ENCODE measurements around the gene TAS1R3.
A peak's percentile ranks its signal among the peaks of the same experiment; 100 is the strongest.

Gene TAS1R3

DNA sequence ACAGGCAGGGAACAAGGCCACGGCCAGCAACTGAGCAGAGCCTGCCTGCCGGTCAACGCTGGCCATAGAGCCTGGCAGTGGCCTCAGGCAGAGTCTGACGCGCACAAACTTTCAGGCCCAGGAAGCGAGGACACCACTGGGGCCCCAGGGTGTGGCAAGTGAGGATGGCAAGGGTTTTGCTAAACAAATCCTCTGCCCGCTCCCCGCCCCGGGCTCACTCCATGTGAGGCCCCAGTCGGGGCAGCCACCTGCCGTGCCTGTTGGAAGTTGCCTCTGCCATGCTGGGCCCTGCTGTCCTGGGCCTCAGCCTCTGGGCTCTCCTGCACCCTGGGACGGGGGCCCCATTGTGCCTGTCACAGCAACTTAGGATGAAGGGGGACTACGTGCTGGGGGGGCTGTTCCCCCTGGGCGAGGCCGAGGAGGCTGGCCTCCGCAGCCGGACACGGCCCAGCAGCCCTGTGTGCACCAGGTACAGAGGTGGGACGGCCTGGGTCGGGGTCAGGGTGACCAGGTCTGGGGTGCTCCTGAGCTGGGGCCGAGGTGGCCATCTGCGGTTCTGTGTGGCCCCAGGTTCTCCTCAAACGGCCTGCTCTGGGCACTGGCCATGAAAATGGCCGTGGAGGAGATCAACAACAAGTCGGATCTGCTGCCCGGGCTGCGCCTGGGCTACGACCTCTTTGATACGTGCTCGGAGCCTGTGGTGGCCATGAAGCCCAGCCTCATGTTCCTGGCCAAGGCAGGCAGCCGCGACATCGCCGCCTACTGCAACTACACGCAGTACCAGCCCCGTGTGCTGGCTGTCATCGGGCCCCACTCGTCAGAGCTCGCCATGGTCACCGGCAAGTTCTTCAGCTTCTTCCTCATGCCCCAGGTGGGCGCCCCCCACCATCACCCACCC lies at the start of gene TAS1R3:
TAS1R3 (plus strand) TSS at position 213 of the 898 bp plus-strand sequence; CDS start at position 279, 66 bp downstream.
- peak in 1 of 2 experiments; percentile 34 for DNase-seq

DNA sequence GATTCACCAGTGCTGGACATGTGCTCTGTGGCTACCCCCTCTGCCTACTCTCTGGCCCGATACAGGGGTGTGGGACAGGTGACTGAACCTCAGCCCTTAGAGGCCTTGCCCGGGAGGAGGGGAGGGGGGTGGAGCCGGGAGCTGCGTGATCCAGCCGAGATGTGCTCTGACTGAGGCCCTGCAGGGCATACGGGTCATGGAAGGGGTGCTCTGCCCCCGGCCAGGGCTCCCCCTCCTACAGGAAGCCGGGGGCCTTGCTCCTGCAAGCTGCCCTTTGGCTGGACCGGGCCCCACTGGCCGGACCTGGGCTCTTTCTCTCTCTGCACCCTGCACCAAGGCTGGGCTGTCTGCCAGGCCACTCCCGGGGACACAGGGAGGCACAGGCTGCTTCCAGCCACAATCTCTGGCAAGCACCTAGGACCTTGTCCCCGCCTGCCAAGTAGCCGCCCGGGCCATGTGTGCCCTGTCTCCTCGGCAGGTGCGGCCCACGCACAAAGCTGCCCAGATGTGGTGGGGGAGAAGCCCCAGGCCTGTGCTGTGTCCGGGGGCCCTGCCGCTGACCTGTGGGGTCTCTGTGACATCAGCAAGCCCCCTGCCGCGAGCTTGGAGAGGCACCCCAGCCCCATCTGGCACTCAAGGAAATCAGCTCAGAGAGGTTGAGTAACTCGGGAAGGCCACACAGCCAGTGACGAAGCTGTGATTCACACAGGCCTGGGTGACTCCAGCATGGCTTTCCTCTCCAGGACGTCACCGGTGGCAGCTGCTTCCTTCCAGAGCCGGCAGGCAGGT lies 49.4 kb upstream of the TAS1R3 start:
- peak; percentile 46 to 73 for DNase-seq

DNA sequence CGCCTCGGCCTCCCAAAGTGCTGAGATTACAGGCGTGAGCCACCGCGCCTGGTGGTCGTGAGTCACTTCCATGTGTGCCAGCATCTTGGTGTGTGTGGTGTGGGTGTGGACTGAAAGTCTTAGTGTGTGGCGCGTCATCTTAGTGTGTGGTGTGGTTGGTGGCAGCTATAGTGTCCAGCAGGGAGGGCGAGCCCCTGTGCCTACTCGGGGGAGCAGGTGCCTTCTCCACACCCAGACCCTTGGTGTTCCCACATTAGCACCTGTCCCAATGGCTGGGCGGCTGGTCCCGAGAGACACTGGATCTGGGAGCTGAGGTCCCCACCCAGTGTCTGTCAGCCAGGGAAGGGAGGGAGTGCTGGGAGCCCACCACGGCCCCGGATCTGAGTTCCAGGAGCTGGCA lies 48.1 kb upstream of the TAS1R3 start:
- DNase-seq, result no peak

DNA sequence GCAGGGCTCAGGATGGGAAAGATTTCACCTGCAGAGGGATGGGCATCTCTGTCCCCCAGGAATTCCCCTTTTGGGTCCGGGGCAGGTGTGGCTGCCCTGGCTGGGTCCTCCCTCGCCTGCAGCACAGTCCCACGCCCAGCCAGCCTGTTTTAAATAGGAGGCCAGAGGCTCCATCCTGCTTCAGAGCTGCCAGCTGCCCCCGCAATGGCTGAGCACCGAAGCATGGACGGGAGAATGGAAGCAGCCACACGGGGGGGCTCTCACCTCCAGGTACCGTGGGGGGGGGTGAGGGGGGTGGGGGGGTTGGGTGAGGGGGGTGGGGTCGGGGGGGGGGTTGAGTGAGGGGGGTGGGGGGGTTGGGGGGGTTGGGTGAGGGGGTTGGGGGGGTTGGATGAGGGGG lies 47.3 kb upstream of the TAS1R3 start:
- DNase-seq, result peak in 1 of 2 experiments; percentile 45

DNA sequence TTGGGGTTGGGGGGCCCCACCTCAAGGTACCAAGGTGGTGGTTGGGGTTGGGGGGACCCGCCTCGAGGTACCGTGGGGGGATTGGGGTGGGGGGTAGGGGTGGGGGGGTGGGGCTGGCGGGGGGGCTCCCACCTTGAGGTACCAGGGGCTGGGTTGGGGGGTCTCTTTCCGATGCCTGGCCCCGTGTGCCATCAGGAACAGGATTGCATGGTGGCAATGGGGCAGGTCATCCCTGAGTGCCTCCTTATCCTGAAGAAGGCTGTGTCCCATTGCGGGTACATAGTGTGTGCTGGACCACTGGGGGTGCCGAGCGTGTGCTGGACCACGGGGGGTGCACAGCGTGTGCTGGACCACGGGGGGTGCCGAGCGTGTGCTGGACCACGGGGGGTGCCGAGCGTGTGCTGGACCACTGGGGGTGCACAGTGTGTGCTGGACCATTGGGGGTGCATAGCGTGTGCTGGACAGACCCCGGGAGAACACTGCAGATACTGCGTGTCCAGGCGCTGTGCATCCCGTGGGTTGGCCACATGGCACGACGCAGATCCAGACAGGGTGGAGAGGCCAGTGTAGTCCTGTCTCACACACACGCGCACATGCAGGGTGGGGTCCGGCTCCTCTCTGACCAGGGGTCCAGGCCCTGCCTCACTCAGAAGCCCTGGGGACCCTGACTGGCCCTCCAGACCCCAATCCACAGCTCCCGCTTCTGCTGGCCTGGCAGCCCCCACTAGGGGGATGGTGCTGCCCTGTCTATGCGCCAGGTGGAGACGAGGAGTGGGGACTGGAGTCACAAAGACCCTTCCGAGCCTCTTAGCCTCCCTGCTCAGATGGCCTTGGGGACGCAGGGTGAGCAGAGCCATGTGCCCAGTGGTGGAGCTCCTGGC lies 46.6 kb upstream of the TAS1R3 start:
- DNase-seq, result no peak

DNA sequence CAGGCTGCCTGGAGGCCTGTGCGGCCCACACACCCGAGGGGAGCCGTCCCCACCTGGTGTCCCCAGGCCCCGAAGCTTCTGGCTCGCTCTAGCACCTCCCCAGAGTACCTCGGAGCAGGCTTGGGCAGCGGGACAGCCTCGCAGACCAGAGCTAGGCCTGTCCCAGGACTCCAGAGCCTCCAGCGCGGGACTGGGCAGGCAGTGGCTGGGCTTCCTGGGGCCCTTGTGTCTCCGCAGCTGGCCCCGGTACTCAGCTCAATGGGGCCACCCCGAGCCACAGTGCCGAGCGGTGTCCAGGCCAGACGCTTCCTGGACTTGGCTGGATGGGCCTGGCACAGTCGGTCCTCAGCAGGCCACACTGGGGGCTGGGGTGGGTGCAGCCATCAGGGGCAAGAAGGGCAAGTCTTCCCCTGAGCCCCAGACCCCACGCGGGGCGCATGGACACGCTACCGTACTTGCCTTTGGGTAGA lies 45.9 kb upstream of the TAS1R3 start:
- DNase-seq, result no peak

DNA sequence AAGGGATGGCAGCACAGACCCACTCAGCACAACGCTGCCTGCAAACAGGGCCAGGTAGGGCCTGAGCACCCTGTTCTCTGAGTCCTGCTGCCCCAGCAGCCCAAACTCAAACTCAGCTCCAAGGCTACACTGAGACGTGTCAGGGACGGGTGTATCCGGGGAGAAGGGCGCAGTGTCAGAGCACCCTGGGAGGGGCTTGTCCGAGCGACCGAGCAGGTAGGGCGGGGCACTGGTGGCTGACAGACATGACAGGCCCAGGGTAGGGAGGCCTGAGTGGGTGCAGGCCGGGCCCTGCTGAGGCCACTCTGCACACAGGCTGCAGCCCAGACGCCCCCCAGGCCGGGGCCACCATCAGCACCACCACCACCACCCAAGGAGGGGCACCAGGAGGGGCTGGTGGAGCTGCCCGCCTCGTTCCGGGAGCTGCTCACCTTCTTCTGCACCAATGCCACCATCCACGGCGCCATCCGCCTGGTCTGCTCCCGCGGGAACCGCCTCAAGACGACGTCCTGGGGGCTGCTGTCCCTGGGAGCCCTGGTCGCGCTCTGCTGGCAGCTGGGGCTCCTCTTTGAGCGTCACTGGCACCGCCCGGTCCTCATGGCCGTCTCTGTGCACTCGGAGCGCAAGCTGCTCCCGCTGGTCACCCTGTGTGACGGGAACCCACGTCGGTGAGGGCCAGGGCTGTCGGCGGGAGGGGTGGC lies 45.3 kb upstream of the TAS1R3 start:
- DNase-seq, result no peak

DNA sequence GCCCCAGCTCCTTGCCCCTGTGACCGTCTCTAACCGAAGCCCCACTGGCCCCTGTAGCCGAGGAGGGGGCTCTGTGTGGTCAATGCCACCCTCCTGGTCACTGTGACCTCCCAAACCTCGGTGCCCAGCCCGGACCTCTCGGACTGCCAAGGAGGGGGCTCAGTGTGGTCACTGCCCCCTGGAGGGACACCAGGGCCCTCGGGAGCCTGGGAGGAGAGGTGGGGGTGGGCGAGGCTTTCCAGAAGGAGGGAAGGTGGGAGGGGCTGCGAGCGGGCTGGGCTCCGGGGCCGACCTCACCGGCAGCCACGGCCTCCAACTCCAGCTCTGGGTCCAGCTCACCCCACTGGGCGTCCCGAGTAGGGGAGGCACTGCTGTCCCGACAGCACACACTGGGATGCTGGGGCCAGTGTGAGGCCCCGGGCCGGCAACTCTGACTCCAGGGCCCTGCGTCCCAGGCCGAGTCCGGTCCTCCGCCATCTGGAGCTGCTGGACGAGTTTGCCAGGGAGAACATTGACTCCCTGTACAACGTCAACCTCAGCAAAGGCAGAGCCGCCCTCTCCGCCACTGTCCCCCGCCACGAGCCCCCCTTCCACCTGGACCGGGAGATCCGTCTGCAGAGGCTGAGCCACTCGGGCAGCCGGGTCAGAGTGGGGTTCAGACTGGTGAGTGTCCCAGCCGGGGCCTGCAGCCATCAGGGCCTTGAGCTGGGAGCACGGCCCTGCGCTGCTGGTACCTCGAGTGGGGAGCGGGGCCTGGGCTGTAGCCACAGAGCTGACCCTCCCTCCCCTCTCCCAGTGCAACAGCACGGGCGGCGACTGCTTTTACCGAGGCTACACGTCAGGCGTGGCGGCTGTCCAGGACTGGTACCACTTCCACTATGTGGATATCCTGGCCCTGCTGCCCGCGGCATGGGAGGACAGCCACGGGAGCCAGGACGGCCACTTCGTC lies 44.5 kb upstream of the TAS1R3 start:
- no peak for DNase-seq

DNA sequence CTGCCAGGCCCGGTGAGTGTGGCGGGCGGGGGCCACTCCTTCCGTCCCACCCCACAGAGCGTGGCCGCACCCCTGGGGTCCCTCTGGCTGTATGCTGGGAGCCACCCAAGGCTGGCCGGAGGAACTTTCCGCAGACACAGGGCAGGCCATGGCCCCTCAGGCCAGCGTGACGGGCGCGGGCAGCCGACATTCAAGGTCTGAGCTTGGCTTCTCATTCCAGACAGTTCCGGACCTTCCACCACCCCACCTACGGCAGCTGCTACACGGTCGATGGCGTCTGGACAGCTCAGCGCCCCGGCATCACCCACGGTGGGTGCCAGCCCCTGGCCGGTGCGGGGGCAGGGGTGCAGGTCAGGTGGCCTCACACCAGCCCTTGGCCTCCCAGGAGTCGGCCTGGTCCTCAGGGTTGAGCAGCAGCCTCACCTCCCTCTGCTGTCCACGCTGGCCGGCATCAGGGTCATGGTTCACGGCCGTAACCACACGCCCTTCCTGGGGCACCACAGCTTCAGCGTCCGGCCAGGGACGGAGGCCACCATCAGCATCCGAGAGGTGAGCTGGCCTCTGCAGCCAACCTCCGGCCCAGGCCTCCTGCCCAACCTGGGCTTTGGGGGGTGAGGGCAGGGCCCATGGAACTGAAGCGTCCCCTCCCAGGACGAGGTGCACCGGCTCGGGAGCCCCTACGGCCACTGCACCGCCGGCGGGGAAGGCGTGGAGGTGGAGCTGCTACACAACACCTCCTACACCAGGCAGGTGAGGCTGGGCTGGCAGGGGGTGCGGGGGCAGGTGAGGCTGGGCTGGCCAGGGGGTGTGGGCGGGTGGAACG lies 43.6 kb upstream of the TAS1R3 start:
- DNase-seq, result no peak

DNA sequence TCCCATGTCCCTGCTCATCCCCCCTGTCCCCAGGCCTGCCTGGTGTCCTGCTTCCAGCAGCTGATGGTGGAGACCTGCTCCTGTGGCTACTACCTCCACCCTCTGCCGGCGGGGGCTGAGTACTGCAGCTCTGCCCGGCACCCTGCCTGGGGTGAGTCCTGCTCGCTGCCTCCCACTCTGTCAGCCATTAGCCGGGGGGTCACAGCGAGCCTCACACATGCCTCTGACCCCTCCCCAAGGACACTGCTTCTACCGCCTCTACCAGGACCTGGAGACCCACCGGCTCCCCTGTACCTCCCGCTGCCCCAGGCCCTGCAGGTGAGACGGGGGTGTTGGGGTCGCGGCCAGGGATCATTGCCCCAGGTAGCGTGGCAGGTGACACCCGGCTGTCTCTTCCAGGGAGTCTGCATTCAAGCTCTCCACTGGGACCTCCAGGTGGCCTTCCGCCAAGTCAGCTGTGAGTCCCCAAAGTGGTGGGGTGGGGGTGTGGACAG lies 40.8 kb upstream of the TAS1R3 start:
- DNase-seq, result peak in 1 of 2 experiments; percentile 45

DNA sequence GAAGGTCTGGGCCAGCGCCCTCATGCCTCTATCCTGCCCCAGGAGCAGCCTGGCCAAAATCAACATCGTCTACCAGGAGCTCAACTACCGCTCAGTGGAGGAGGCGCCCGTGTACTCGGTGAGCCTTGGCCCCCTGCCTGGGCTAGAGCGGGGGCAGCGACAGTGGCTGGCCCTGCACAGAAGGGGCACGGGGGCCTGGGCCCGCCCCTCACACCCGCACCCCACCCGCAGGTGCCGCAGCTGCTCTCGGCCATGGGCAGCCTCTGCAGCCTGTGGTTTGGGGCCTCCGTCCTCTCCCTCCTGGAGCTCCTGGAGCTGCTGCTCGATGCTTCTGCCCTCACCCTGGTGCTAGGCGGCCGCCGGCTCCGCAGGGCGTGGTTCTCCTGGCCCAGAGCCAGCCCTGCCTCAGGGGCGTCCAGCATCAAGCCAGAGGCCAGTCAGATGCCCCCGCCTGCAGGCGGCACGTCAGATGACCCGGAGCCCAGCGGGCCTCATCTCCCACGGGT lies 40.0 kb upstream of the TAS1R3 start:
- peak; percentile 23 to 40 for DNase-seq

DNA sequence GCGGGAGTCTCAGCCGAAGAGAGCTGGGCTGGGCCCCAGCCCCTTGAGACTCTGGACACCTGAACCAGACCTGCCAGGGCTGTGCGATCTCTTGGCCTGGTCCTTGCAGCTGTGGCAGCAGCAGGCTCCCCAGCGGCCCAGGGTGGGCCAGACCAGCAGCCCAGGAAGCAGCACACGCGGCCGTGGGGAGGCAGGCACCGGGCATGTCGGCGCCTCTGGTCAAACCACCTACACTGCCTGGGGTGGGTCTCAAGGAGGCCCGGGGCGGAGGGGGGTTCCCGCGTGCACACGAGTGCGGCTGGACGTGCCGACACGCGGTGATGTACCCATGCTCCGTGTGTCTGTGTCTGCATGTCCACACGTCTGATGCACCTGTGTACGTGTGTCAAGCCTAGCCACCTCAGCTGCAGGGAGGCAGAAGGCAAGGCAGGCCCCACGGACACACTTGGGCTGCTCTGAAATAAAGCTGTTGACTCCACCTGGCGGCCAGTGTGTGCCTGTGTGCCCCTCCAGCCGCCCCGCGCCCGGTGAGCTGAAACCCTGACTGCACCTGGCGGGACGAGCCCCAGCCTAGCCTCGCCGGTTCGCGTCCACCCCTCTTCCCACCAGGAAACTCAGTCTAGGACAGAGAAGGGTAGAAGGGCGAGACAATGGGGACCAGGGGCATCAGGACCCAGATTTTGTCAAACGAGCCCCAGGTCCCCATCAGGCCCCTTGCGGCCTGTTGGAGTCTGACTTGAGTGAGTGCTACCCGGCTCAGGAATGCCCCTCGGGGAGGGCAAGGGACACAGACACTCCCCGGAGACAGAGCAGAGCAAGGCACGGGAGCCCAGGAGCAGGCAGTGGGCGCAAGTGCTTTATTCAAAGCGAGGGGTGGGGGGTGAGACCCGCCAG lies 39.3 kb upstream of the TAS1R3 start:
- DNase-seq, result peak; percentile 72 to 86

DNA sequence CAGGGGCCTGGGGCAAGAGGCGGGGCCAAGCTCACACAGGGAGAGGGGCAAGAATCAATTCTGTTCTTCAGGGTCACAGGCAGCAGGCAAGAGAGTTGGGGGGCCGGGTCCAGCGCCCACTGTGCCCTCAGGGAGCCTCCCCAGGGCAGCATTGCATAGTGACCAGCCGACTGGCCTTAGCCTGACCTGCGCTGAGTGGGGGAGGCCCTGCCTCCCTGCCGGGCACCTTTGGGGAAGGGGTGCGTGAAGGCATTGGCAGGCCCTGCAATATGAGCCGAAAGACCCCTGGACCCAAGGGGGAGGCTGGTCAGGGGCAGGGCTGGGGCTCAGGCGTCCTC lies 38.7 kb upstream of the TAS1R3 start:
- no peak for DNase-seq

DNA sequence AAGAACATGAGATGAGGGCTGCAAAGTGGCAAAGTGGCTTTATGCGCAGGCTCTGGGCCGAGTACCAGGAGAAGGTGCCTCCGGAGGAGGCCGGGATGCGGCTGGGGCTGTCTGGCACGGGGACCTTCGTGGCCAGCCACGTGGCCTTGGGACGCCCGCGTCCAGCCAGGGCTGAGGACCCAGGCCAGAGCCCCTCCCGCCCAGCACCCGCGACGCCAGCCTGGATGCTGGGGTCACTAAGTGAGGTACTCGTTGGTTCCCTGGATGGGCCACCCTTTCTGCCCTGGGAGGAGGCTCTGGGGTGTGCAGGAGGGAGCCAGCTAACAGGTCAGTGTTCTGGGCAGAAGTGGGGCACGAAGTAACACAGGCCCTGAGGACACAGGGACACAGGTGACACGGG lies 38.2 kb upstream of the TAS1R3 start:
- DNase-seq, result no peak

DNA sequence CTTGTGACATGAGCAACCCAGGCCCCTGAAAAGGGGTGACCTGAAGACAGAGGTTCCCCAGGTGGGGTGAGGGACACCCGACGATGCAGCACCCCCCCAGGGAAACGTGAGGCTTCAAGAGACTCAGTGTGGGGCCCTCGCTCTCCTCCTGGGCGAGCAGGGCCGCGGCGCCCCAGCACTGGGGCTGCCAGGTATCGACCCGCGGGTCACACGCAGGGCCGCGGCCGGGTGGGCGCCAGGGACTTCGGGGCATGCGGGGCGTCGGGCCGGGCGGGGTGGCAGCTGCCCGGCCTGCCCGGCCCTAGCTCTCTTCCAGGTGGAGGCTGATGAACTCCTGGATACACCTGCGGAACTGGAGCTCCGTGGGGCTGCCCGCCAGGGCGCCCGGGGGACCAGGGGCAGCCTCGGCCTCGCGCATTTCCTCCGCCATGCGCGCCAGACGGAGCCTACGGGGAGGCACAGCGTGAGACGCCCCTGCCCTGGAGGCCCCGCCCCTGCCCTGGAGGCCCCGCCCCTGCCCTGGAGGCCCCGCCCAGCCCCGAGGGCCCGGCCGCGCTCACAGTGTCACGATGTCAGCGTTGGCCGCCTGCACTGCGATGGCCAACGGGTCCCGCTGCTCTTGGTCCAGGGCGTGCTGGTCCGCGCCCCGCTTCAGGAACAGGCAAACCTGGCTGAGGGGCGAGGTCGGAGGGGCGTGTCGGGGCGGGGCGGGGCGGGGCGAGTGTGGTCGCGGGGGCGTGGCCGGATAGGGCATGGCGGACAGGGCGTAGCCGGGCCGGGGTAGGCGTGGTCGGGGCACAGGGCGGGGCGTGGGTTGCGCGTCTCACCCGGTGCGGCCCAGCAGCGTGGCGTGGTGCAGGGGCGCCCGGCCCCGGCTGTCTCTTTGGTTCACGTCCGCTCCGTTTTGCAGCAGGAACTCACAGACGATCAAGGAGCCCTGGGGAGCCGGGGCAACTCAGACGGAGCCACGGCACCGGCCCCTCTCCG lies 37.5 kb upstream of the TAS1R3 start:
- DNase-seq, result no peak

DNA sequence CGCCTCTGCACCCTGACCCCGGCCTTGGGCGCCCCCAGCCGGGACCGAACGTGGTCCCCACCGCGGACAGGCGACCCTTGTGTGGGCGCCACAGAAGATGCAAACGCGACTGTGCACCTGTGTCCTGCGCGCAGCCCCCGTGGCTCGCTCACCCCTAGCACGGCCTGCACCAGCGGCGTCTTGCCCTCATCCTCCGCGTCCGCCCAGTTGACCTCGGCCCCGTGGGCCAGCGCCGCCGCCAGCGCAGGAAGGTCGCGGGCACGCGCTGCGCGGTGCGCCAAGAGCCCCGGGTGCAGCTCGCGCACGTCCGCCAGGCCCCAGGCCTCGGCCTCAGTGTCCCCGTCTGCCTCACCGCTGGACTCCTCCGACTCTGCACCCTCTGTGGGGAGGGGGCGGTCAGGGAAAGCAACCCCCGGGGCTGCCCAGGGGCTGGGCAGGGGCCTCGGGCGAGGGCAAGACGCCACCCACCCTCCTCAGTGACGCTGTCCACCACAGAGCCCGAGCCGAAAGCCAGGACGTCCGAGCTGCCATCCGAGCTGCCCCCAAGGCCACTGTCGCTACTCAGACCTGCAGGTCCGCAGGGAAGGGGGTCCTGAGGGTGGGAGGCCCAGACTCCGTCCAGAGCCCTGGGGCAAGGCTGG lies 36.7 kb upstream of the TAS1R3 start:
- no peak for DNase-seq
